Right lobe of liver (tissue), 4 donors: Measurements from ENCODE around the gene MINDY1.

Experiments
- POLR2A ChIP-seq: fragments of 450-650 bp; IDR thresholded peaks from one replicate; pipeline ENCODE4 v1.6.1; 2017; ENCODE audit warnings: antibody characterized with exemption, mild to moderate bottlenecking
- TF ChIP-seq, protein P1 (sequence below), 4 donors: fragments of 200-600 bp in 3 of 4; fragments of 450-650 bp in 1 of 4; IDR thresholded peaks; one replicate each; pipeline versions ENCODE4 v1.5.1 to v1.8.0; 2016 to 2022; ENCODE audit warnings: antibody characterized with exemption in 4 of 4, mild to moderate bottlenecking in 2 of 4
- donor health status: DM: no; HTN: no; CAD: no.
- donor health status: DM: no; HTN: no; CAD: no.
- donor health status: DM: no; HTN: yes; CAD: no.

DNA sequence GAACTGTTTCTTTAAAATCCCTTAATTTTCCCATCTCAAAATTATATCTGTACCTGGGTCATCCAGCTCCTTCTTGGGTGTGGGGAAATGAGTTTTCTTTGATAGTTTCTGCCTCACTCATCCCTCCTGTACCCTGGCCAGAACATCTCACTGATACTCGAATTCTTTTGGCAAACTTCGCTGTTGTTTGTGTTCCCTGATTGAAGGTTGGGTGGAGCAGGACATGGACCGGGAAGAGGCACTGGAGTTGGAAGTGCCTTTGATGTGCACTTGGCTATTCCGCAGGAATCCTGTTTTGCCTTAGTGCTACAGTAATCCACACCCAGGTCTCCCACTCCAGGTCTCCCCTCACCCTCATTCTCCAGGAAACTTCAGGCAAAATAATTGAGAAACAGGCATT lies 11.2 kb downstream of the MINDY1 start:
- TF ChIP-seq POLR2A, result no peak
- TF ChIP-seq, protein P1, sequence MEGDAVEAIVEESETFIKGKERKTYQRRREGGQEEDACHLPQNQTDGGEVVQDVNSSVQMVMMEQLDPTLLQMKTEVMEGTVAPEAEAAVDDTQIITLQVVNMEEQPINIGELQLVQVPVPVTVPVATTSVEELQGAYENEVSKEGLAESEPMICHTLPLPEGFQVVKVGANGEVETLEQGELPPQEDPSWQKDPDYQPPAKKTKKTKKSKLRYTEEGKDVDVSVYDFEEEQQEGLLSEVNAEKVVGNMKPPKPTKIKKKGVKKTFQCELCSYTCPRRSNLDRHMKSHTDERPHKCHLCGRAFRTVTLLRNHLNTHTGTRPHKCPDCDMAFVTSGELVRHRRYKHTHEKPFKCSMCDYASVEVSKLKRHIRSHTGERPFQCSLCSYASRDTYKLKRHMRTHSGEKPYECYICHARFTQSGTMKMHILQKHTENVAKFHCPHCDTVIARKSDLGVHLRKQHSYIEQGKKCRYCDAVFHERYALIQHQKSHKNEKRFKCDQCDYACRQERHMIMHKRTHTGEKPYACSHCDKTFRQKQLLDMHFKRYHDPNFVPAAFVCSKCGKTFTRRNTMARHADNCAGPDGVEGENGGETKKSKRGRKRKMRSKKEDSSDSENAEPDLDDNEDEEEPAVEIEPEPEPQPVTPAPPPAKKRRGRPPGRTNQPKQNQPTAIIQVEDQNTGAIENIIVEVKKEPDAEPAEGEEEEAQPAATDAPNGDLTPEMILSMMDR (IDR thresholded peaks at IDR 0.05), result no peak
